Stimulated activated CD4-positive, alpha-beta T cell treated with anti-CD3 and anti-CD28 coated beads, Interleukin-15, amount 100 ng/mL, for 1 hour (primary cell): ENCODE data around the gene CPED1.
A peak's percentile ranks its signal among the peaks of the same experiment; 100 is the strongest.

Experiments
- DNase-seq, 2 donors: peaks; one replicate each; pipeline ENCODE4 v3.0.0-alpha.2; 2020; ENCODE audit warnings: low read depth in 1 of 2, low spot score in 1 of 2

The CPED1 gene

GRCh38 chr7:120988591-120989256 lies at the start of gene CPED1:
Gene CPED1 (plus strand): TSS chr7:120988711. CDS start chr7:120989622, 911 bp downstream.
- DNase-seq = peak; percentile 2

- DNase-seq = no peak
Measured at GRCh38 chr7:120939345-120939744, 49.2 kb upstream of the CPED1 start.

- no peak for DNase-seq
Measured at GRCh38 chr7:120941064-120941463, 47.4 kb upstream of the CPED1 start.

- no peak for DNase-seq
Measured at GRCh38 chr7:120941856-120942255, 46.7 kb upstream of the CPED1 start.

DNA sequence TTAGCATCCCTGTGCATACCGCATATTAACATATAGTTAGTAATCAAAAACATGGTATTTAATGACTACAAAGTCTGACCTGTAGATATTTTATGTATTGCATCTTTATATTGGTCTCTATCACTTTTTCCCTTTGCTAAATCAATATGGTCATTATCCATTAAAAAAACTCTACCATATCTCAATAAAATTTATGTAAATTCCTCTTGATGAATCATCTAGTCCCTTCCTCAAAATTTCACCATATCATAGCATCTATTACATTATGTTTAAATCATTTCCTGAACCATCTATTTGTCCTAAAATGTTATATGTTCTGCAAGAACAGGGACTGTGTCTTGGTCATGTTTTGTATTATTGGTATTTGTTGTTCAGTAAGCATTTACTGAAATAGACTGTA lies 45.6 kb upstream of the CPED1 start:
- no peak for DNase-seq

- no peak for DNase-seq
Measured at GRCh38 chr7:120944826-120945562, 43.5 kb upstream of the CPED1 start.

DNA sequence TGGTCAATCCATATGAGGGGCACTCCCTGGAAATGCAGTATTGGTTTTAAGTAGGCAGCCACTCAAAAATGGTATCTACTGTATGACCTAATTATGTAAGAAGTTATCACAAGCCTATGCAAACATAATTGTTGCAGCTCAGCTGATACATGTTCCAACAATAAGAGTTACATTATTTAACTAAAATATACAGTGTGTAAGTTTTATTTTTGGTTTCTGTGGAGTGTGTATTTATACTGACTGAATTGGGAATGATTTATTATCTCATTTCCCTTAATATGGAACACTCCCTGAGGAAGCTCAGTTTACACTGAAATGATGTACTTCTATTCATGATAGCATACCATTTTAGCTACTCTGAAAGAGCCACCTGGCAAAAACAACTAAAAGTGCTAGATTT lies 40.5 kb upstream of the CPED1 start:
- no peak for DNase-seq

DNA sequence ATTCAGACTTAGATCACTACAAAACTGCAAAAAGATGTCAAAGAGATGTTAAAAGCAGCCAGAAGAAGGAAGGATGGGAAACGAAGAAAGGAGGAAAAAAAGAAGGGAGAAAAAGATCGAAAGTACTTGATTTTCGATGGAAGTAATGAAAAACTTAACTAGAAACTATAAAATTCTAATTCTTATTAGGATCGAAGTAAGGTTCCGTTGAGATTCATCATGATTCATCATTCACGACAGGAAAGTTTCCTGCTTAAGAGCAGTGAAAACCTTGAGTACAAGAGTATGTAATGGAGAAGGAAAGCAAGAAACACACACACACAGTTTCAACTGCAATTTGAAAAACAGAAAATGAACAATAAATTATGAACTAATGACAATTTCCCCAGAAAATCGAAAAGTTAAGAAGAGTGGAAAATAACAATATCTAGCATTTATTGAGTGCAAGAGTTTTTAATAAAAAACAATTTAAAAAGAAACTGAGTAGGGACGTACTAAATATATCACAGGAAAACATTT lies 39.1 kb upstream of the CPED1 start:
- DNase-seq = no peak

GRCh38 chr7:120949998-120950538 lies 38.4 kb upstream of the CPED1 start:
- no peak for DNase-seq

GRCh38 chr7:120950539-120951308 lies 37.8 kb upstream of the CPED1 start, which contains the start of gene ING3:
Gene ING3 (plus strand): TSS chr7:120950777. CDS start chr7:120950897, 120 bp downstream.
- DNase-seq = peak; percentile 96 to 98

DNA sequence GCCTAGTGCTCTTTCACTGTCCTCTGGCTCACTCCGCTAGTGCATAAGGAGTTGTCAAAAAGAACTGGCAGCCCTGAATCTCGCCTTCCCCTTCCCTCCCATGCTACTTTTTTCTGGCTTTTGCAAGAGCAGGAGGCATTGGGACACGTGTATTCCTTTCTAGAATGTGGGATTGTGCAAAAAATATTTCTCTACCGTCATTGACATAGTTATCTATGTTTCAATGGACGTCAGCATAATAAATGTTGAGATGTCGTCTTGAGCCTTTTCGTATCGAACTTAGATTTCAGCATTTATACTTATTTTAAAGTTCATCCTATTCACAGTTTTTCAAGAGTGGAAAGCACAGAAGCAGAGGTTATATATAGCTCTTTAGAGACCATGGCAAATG lies 37.2 kb upstream of the CPED1 start:
- DNase-seq = no peak

- no peak for DNase-seq
Measured at GRCh38 chr7:120951826-120952225, 36.7 kb upstream of the CPED1 start.

- DNase-seq = no peak
Measured at GRCh38 chr7:120955577-120956149, 32.8 kb upstream of the CPED1 start.

GRCh38 chr7:120959929-120960484 lies 28.5 kb upstream of the CPED1 start:
- no peak for DNase-seq

- DNase-seq = no peak
Measured at GRCh38 chr7:120960714-120961113, 27.8 kb upstream of the CPED1 start.

- no peak for DNase-seq
Measured at GRCh38 chr7:120961638-120962173, 26.8 kb upstream of the CPED1 start.

GRCh38 chr7:120964088-120964487 lies 24.4 kb upstream of the CPED1 start:
- DNase-seq = no peak

- no peak for DNase-seq
Measured at GRCh38 chr7:120966961-120967360, 21.6 kb upstream of the CPED1 start.

DNA sequence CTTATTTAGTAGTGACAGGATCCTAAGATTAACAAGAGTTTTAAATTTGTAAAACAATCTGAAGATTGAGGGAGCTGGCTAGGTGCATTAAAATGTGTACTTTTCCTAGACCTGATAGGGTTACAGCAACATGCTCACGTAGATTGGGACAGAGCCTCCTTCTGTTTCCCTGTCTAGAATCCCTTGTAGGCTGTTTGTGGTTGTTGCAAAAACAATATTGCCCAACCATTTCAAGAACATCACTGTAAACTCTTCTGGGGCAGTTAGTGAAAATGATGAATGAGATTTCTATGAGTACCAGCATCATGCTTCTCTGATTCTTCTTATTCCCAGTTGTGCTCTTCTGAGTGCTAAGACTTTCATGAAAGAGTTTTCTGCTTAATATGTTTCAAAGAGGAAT lies 14.7 kb upstream of the CPED1 start:
- no peak for DNase-seq

GRCh38 chr7:120979765-120980499 lies 8.6 kb upstream of the CPED1 start:
- DNase-seq = no peak
